Prostate gland (tissue), 2 donors: Measurements from ENCODE around the gene GJD2. TPM values are rescaled to one million over a fixed set of nuclear protein-coding genes. Genes with fewer than 3 reads are reported as not detected.

Experiments
- DNase-seq: peaks from one replicate; pipeline ENCODE4 v3.0.0-alpha.2; 2019; ENCODE audit warnings: low spot score
- H3K27ac ChIP-seq, 2 donors: fragments of 200-600 bp; sonication (generic); 2 replicates each; pipeline ENCODE4 v1.5.1; 2017 to 2019
- H3K27me3 ChIP-seq: fragments of 200-600 bp; sonication (generic); replicated peaks from 2 replicates; pipeline ENCODE4 v1.5.1; 2019; ENCODE audit not compliant: insufficient read depth
- H3K36me3 ChIP-seq, 2 donors: fragments of 200-600 bp; sonication (generic); 1 replicate in 1 of 2; 2 replicates in 1 of 2; pipeline versions ENCODE4 v1.5.1 to v1.8.1; 2017 to 2019
- H3K4me1 ChIP-seq: fragments of 200-600 bp; sonication (generic); replicated peaks from 2 replicates; pipeline ENCODE4 v1.5.1; 2019
- H3K4me3 ChIP-seq, 2 donors: fragments of 200-600 bp; sonication (generic); 2 replicates each; pipeline ENCODE4 v1.5.1; 2017 to 2019
- H3K9me3 ChIP-seq: fragments of 200-600 bp; sonication (generic); 2 replicates; pipeline ENCODE4 v1.5.1; 2017
- POLR2A ChIP-seq: fragments of 450-650 bp; IDR thresholded peaks from one replicate; pipeline ENCODE4 v1.6.1; 2016; ENCODE audit warnings: antibody characterized with exemption, mild to moderate bottlenecking
- POLR2AphosphoS5 ChIP-seq: sonication (generic); formaldehyde crosslinking; IDR thresholded peaks from one replicate; pipeline ENCODE4 v1.6.1; 2017; ENCODE audit warnings: antibody characterized with exemption
- WGBS: methylation state at CpG from one replicate; pipeline ENCODE4 v1.1.5; 2018; 5-methylcytosine and 5-hydroxymethylcytosine counted together
- intact Hi-C: fragments of 100-400 bp; cut with DNase I; formaldehyde crosslinking; loops from one replicate; pipeline ENCODE4 v1.14.2; 2022
- total RNA-seq, 2 donors: library from RNA; depleted of rRNA; stranded (reverse); fragments of >200 nt; gene quantifications; one replicate each; pipeline ENCODE4 v1.1.0, GENCODE V29; 2016
- TF ChIP-seq, protein P1 (sequence below), 4 experiments: fragments of 200-600 bp in 2 of 4; fragments of 450-650 bp in 2 of 4; sonication (generic) in 2 of 4; IDR thresholded peaks; 1 replicate in 3 of 4; 2 replicates in 1 of 4; pipeline ENCODE4 v1.5.1; 2016 to 2019; ENCODE audit warnings: antibody characterized with exemption in 4 of 4, mild to moderate bottlenecking in 2 of 4, moderate library complexity in 2 of 4

GJD2 gene
- total RNA-seq, 2 donors from 2014 or later = not detected

DNA sequence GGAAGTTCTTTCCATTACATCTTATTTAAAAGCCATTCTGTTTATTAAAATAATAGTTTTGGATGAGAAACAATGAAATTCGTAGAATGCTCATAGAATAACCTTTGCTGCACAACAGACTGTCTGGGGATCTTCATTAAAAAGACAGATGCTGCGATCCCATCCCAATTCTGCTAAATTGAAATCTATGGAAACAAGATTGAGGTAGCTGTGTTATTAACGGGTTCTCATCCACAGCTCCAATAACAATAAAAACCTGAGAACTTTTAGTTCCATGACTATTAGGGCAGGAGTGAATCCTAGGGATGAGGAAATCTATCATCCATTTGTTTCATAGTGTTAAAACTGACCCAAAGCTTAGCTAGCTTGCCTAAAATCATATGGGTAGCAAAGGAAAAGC, 2.5 kb upstream of the GJD2 start:
- no peaks in the 10 kb centered on the region for H3K4me1 ChIP-seq
- DNase-seq = no peak
- H3K9me3 ChIP-seq = no peaks in the 10 kb centered on the region
- H3K36me3 ChIP-seq = no peaks in the 10 kb centered on the region
- peaks cover 9% of the 10 kb centered on the region for H3K27me3 ChIP-seq
- TF ChIP-seq, protein P1, sequence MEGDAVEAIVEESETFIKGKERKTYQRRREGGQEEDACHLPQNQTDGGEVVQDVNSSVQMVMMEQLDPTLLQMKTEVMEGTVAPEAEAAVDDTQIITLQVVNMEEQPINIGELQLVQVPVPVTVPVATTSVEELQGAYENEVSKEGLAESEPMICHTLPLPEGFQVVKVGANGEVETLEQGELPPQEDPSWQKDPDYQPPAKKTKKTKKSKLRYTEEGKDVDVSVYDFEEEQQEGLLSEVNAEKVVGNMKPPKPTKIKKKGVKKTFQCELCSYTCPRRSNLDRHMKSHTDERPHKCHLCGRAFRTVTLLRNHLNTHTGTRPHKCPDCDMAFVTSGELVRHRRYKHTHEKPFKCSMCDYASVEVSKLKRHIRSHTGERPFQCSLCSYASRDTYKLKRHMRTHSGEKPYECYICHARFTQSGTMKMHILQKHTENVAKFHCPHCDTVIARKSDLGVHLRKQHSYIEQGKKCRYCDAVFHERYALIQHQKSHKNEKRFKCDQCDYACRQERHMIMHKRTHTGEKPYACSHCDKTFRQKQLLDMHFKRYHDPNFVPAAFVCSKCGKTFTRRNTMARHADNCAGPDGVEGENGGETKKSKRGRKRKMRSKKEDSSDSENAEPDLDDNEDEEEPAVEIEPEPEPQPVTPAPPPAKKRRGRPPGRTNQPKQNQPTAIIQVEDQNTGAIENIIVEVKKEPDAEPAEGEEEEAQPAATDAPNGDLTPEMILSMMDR (IDR thresholded peaks at IDR 0.05) = no peak
- TF ChIP-seq POLR2AphosphoS5 (no peak), POLR2A (no peak)
- 84% methylated on average over 3 of the region's 3 CpGs for WGBS
- H3K27ac ChIP-seq = no peak overlapping the region
- intact Hi-C loops = no loop called here
- no peak overlapping the region for H3K4me3 ChIP-seq

DNA sequence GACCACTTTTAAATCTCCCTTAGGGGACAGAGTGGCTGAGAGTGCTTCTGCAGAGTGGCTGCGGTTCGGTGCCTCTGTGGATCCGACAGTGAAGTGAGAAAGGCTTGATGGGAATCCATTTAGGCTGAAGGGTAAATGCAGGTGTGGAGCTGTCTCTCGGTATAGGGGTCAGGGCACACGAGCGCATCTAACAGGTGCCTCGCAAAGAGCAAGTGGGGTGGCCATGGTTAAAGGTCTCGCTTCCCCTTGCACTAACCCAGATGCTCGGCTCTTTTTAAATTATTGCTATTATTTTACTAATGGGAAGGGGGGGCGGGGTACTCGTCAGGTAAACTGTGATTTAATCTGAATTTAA, 598 bp upstream of the GJD2 start:
- WGBS = 5% methylated on average over 11 of the region's 11 CpGs
- H3K27ac ChIP-seq = no peak overlapping the region
- no peaks in the 10 kb centered on the region for H3K36me3 ChIP-seq
- H3K4me1 ChIP-seq = no peaks in the 10 kb centered on the region
- peaks cover 9% of the 10 kb centered on the region for H3K27me3 ChIP-seq
- no peak overlapping the region for H3K4me3 ChIP-seq
- intact Hi-C loops = no loop called here
- no peaks in the 10 kb centered on the region for H3K9me3 ChIP-seq
- TF ChIP-seq POLR2A (no peak), POLR2AphosphoS5 (no peak)
- TF ChIP-seq, protein P1 (IDR thresholded peaks at IDR 0.05) = no peak
- no peak for DNase-seq

DNA sequence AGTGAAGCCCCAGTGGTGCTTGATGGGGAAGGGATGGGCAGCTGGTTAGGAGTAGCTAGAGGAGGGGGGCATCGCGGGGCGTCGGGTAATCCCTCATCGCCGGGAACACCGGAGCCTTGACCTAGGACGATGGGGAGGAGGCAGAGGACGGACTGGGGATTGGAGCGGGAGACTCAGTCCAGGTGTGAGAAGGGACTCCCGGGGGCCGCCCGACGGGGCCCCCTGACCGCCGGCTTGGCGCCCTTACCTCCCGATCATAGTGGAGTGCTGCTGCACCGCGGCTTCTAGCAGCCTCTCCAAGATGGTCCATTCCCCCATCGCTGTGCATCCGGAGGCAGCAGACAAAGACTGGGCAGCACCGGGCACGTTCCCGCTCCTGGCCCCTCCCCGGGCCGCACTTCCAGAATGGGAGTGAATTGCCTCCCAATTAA, 612 bp downstream of the GJD2 start:
- H3K36me3 ChIP-seq = no peaks in the 10 kb centered on the region
- H3K4me1 ChIP-seq = no peaks in the 10 kb centered on the region
- no peak overlapping the region for H3K4me3 ChIP-seq
- WGBS = 6% methylated on average over 27 of the region's 27 CpGs
- intact Hi-C loops = no loop called here
- DNase-seq = no peak
- no peak for TF ChIP-seq POLR2A
- TF ChIP-seq, protein P1 (IDR thresholded peaks at IDR 0.05) = no peak
- no peak for TF ChIP-seq POLR2AphosphoS5
- H3K9me3 ChIP-seq = no peaks in the 10 kb centered on the region
- no peak overlapping the region for H3K27ac ChIP-seq
- H3K27me3 ChIP-seq = peaks cover 9% of the 10 kb centered on the region

DNA sequence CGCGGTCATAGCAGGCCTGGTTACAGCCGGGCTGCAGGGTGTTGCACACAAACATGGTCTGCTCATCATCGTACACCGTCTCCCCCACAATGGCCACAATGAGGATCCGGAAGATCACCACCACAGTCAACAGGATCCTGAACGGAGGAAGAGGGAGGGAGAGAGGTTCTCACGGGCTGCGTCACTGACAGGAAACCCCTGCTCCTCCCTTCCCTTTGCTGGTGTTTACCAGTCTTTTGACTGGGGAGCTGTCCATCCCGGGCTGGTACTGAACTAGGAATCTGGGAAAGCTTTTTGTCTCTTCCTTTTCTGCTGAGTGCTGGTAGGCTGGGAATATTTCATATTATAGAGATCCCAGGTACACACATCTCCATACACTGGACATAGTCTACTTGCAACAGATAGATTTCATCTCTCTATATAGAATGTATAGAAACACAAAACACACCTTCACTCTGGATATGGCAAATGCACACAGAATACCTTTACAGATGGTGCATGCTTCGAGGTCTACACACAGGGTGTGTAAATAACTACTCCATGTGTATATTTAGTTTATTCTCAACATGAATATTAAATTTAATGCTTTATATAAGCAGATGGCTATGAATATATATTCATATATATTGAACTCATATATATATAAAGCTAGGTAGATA, 1.4 kb downstream of the GJD2 start:
- WGBS = 33% methylated on average over 11 of the region's 11 CpGs
- H3K4me3 ChIP-seq = no peak overlapping the region
- no peak for DNase-seq
- no peak for TF ChIP-seq POLR2A
- no peak for TF ChIP-seq POLR2AphosphoS5
- TF ChIP-seq, protein P1 (IDR thresholded peaks at IDR 0.05) = no peak
- H3K36me3 ChIP-seq = no peaks in the 10 kb centered on the region
- H3K9me3 ChIP-seq = no peaks in the 10 kb centered on the region
- H3K27me3 ChIP-seq = peaks cover 9% of the 10 kb centered on the region
- H3K27ac ChIP-seq = no peak overlapping the region
- intact Hi-C loops = no loop called here
- H3K4me1 ChIP-seq = no peaks in the 10 kb centered on the region

DNA sequence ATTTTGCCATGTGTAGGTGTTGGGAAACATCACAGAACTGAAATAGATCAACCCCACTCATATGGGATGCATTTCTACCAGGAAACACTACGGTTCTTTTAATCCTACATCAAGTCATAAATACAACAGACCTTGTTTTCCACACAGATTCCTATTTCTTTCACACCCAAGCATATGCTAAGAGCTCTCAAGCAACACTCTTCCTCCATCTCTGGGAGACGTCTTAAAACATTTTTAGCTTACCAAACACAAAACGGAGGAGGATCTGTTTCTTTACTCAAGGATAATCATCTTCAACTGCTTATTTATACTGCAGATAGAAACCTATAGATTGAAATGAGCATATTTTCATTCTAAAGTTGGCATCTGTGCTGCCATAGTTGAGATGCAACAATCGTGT, 5.1 kb downstream of the GJD2 start:
- Histone ChIP-seq H3K27me3 (peaks cover 3% of the 10 kb centered on the region), H3K36me3 (no peaks in the 10 kb centered on the region), H3K9me3 (no peaks in the 10 kb centered on the region), H3K4me3 (no peak overlapping the region), H3K4me1 (no peaks in the 10 kb centered on the region), H3K27ac (no peak overlapping the region)
- TF ChIP-seq POLR2AphosphoS5 (no peak), POLR2A (no peak)
- TF ChIP-seq, protein P1 (IDR thresholded peaks at IDR 0.05) = no peak
- 75% methylated on average over 4 of the region's 4 CpGs for whole genome bisulfite sequencing
- DNase-seq = no peak
- intact Hi-C loops = no loop called here
